ENCODE measurements around the gene LPP. TPM values are rescaled to one million over a fixed set of nuclear protein-coding genes. Genes with fewer than 3 reads are reported as not detected.

The LPP gene
- total RNA-seq, 1 donor from 2014 or later, result 560 TPM

DNA sequence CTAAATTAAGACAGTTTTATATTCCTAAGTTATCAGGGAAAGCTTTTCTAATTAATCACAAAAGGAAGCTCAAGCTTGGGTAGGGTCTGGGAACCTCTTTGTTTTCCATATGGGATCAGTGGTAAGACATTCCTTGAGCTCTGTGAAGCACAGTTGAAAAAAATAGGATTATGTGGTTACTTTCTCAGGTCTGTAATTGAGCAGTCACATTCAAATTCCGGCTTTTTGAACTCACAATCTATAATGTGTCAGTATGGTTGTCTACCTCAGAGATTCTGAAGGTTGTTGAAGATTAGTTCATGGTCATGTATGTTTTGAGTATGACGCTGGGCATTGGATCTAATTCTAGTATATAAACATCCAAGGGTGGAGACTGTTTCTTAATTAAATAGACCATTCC is 364.5 kb downstream of the LPP start:
- DNase-seq (ENCODE audit: low spot score), result no peak

- no peak for DNase-seq (ENCODE audit: low spot score)
These were observed 365.0 kb downstream of the LPP start for GRCh38 chr3:188518835-188519452.

DNA sequence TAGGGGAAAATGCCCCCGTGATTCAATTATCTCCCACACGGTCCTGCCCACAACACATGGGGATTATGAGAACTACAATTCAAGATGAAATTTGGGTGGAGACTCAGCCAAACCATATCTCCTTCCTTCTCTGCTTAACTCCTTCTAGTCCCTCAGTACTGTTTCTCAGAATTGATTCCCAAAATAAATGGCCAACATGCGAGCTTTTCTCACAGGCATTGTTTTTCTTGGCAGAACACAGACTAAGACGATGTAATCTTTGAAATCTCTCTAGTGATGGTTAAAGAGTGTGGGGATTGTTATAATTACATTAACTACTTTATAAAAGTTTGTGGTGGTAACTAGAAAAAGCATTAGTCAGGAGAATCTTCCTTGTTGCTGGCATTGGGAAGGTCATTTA is 366.5 kb downstream of the LPP start:
- DNase-seq (ENCODE audit: low spot score), result no peak

DNA sequence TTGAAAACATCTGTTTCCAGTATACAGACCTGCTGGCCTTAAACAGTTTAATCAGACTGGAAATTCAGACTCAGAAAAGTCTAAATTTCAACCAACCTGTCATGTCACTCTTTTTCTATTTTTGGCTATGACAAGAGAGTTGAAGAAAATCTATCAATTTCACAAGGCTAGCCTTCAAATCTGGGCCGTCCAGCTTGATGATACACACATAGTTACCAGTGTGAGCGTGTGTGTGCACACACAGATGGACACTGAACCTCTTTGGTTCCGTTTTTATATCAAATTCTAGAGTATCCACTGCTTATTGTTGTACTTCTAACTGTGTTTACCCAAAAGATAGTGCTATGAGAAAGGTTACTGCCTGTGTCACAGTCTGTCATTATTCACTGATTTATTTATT is 368.2 kb downstream of the LPP start:
- DNase-seq (ENCODE audit: low spot score), result no peak

DNA sequence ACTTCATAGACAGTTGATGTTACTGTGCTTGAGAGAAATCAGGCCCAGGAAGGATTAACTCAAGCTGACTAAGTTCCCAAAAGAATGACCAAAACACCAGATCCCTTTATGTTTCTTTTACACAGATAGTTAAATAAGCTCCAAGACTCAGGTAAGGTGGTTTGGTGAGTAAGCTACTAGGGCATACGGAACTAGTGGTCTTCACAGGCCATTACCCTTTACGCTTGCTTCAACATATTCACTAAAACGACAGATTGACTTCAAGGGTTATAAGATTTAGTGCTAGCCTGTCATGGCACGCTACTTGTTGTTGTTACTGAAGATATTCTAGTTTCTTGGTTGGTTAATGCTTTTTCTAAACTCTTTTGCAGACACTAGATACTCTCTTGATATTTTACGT is 369.3 kb downstream of the LPP start:
- DNase-seq (ENCODE audit: low spot score), result no peak

DNA sequence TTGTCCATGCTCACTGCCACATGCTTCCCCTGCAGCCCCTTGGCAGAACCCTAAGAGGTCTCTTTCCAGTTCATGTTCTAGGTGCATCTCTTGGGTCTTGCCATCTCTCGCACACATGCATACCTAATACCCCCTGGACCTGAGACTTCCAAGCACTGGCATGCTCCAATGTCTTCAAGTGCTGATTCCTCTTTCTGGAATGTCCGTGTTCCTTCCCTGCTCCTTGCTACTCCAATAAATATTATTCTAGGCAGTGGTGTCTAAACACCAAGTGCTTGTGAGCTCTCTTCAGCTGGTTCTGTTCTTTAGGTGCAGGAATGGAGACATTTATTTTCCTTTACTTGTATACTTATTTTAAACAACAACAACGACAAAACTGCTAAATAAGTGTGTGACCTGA is 370.1 kb downstream of the LPP start:
- no peak for DNase-seq (ENCODE audit: low spot score)

DNA sequence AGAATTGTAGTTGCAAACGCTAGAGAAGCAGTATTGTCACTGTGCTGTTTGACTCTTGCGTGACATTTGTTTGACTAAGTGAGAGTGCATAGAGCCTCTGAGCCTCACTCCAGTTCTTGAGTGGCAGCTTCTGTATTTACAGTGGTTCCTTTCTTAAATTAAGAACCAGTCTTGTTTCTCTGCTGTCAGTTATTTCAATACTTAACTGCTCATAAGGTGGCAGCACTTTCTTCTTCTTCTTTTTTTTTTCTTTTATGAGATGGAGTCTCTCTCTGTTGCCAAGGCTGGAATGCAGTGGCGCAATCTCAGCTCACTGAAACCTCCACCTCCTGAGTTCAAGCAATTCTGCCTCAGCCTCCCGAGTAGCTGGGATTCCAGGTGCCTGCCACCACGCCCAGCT is 372.1 kb downstream of the LPP start:
- no peak for DNase-seq (ENCODE audit: low spot score)

GRCh38 chr3:188527389-188527788 is 373.4 kb downstream of the LPP start:
- no peak for DNase-seq (ENCODE audit: low spot score)

DNA sequence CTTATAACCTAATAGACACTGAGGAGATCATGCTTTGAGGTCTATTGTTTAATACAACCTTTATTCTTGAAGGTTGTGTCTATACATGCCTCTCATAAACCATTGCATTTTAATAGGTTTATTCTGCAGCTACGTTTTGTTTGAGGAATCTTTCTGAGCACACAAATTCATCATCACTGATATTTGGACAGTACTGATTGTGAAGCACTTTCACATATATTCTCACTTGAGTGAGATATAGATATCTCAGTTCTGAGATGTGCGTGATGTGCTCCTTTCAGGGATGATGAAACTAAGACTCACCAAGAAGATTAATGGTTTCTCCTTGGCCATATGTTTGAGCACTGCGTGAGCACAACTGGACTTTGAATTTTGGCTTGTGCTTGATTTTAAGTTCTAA is 374.4 kb downstream of the LPP start:
- DNase-seq (ENCODE audit: low spot score), result no peak

DNA sequence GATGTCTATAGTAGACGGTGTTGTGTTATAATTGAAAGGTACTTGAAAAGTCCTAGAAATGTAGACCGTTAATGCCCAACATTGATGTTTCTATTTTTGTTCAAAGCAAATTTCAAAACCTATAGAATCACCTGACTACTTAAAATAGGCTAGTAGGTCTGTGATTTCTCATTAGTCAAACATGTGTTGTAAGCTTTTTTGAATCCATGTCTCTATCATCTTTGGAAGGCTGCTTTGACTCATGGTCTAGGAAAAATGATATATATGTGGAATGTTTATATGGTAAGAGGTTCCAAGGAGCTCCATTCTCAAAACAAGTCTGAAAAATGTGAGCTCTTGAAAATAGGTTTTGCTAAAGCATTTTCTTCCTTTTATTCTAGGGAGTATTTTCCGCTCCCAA is 375.3 kb downstream of the LPP start:
- no peak for DNase-seq (ENCODE audit: low spot score)

DNA sequence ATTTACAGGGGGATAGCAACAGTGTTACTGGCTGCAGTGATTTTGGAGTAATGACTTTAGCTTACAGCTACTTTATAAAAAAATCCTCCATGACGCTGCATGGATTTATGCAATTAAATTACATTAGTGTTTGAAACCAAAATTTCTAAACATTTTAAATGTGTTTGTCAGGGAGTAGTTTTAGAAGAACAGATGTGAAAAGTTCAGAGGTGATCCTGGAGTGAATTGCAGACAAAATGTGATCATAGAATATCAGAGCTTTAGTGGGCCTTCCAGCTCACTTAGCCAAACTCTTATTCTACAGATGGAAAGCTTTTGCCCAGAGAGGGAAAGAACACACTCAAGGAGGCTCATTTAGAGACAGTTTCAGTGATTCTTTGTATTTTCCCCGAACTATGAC is 376.3 kb downstream of the LPP start:
- DNase-seq (ENCODE audit: low spot score), result no peak

- DNase-seq (ENCODE audit: low spot score), result no peak
These were observed 377.3 kb downstream of the LPP start for GRCh38 chr3:188531210-188531609.

DNA sequence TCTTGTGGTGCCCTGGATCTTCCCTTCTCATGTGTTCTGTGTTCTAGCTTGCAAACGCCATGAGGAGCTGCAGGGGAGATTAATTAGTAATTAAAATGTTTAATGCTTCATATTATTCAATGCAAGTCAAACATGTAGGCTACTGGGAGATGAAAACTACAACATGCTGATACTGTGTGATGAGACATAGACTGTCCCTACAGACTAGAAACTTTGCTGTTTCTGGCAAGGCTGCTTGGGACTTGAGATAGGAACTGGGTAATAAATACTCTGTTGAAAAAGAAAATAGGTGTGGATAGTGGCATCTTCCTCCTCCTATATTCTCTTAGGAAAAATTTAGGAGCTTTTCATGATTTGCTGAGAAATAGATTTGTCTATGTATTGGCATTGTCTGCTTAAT is 379.2 kb downstream of the LPP start:
- no peak for DNase-seq (ENCODE audit: low spot score)

GRCh38 chr3:188533612-188534357 is 379.8 kb downstream of the LPP start:
- no peak for DNase-seq (ENCODE audit: low spot score)

GRCh38 chr3:188534633-188535032 is 380.7 kb downstream of the LPP start:
- DNase-seq (ENCODE audit: low spot score), result no peak

DNA sequence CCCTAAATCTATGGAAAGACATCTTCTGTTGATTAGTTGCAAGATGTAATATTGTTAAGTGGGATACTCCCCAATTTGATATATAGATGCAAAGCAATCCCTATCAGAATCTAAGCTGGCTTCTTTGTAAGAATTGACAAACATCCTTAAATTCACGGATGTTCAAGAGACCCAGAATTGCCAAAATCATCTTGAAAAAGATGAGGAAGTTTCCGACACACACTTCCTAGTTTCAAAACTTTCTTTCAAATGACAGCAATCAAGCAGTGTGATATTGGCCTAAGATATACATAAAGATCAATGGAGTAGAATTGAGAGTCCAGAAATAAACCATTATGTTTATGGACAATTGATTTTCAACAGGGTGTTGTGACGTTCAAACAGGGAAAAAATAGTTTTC is 383.6 kb downstream of the LPP start:
- no peak for DNase-seq (ENCODE audit: low spot score)

DNA sequence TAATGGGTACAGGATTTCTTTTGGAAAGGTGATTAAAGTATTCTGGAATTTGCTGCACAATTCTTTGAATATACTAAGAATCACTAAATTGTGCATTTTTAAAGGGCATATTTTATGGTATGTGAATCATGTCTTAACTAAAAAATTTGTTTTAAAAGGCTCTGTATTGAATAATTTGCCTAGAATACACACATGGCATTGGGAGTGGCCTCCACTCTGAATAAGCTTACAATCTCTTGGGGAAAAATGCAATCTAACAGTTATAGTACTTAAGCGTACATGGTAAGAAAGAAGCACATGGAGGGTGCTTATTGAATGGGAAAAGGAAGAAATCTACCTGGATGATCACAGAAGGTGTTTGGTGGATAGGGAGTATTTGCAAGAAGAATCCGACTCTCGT is 385.1 kb downstream of the LPP start:
- DNase-seq (ENCODE audit: low spot score), result no peak

- DNase-seq (ENCODE audit: low spot score), result no peak
These were observed 385.8 kb downstream of the LPP start for GRCh38 chr3:188539631-188540194.

DNA sequence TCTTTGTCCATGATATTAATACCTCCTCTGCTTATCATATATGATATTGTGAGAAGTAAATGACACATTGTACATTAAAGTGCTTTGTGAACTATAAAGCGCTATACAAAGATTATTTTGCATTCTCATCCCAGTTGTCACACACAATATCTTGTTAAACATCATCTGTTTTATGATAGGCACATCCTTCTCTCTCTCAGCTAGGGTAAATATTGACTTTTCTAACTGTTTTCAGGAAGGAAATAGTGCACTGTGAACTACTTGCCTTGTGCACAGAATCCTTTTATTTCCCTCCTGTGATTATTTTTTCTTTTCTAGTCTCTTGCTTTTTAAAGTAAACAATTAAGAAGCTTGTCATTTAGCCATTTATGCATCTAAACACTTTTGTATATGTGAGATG is 388.2 kb downstream of the LPP start:
- DNase-seq (ENCODE audit: low spot score), result no peak

DNA sequence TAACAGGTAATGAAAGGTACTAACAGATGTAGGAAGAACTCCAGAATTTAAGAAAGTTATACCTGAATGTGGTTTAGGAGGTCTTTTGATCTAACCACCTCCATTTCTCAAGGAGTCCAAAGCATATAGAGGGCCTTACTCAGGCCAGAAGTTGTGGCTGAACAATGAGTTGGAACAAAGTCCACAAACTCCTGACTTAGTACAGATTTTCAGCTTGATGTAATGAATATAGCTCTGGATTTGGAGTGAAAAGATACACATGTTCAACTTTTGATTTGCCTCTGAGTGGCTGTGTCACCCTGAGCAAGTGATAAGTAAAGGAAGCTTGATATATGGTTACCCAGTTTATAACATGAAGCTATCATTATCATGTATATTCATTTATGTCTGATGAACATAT is 390.1 kb downstream of the LPP start:
- DNase-seq (ENCODE audit: low spot score), result no peak

DNA sequence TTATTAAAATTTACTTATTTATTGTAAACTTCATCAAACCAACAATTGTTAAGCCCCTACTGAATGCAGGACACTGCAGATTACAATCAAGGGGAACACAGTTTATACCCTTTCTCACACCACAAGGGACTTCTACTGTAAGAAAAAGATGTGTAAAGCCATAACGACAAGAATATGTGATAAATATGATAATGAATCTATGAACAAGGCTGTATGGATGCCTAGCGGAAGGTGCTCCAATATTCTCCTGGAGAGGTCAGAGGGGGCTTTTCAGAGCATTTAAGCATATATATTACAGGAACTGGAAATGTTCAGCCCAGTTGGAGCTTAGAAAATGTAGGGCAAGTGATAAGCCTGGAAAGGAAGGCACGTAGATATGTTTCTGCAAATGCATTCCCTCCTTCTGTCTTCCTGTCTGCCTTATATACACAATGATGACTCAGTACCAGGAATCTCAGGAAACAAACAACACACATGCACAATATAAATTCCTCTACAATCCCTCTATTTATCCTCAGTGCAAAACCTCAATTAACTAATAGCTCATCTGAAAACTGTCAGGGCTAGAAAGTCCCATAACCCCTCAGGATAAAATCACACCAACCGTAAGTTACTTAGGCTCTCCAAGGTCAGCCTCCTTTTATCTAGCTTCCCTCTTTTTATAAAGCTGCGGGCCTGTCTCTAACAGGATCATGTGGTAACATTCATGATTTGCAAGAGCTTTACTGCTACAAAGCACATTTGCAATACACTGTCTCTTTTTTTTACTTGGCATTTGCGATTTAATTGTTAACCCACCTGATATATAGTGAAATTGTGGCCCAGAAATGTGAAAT is 393.1 kb downstream of the LPP start:
- no peak for DNase-seq (ENCODE audit: low spot score)

DNA sequence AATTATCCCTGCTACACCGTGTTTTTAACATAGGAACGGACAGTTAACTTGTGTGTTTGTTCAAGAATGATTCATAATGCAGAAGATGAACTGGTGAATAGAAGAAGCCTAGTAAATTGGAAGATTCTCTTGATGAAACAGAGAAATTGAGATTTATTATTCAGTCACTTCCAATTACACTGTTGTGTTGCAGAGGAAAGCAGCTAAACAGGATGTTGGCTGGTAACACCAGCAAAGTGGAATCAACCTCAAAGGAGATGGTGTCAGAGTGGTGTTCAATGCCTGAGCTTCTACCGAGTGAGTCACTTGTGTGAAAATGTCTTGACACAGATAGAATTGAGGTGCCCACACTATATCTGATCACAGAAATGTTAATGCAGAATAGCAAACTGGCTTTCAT is 399.6 kb downstream of the LPP start:
- no peak for DNase-seq (ENCODE audit: low spot score)

- DNase-seq (ENCODE audit: low spot score), result no peak
These were observed 400.4 kb downstream of the LPP start for GRCh38 chr3:188554404-188554803.

Data from ureter (tissue), 1 donor.